Panc1 (cell line): ENCODE measurements around the gene GNG4. TPM values are rescaled to one million over a fixed set of nuclear protein-coding genes. Genes with fewer than 3 reads are reported as not detected.

Experiments used
- ATAC-seq: fragments of 200-7000 bp; cut with Tn5 transposase; 2 replicates; pipeline ENCODE4 v1.9.1; 2020; ENCODE audit warnings: mild to moderate bottlenecking, moderate library complexity
- BruUV-seq: library from RNA; stranded (reverse); fragments of 400-500 nt; replicated peaks from 2 replicates; lab custom pipeline; 2021; lab: Mats Ljungman, UMichigan
- CTCF ChIA-PET: fragments of 300-600 bp; sonication (Branson Sonifier 250); formaldehyde crosslinking; loops from one replicate; lab custom pipeline; 2022; ENCODE audit warnings: antibody characterized with exemption; lab: Charles Lee
- POLR2A ChIA-PET: fragments of 300-600 bp; sonication (Branson Sonifier 250); formaldehyde crosslinking; loops from one replicate; lab custom pipeline; 2022; ENCODE audit warnings: antibody characterized with exemption; lab: Charles Lee
- DNase-seq: peaks from one replicate; pipeline ENCODE4 v3.0.0-alpha.2; 2010; ENCODE audit warnings: low read depth, low spot score
- H3K27ac ChIP-seq: 2 replicates; pipeline ENCODE4 v1.5.1; 2011; ENCODE audit warnings: mild to moderate bottlenecking, low read length, inconsistent platforms
- H3K27me3 ChIP-seq: fragments of 200-500 bp; sonication (Bioruptor generic); 2 replicates; pipeline ENCODE4 v1.6.0; 2014; ENCODE audit warnings: low read length, inconsistent platforms; ENCODE audit not compliant: control insufficient read depth, insufficient read depth
- H3K36me3 ChIP-seq: fragments of 200-500 bp; sonication (Bioruptor generic); 2 replicates; pipeline ENCODE4 v1.5.1; 2014; ENCODE audit warnings: inconsistent platforms, mild to moderate bottlenecking, low read length, moderate library complexity; ENCODE audit not compliant: control insufficient read depth, insufficient read depth
- H3K4me1 ChIP-seq: 2 replicates; pipeline ENCODE4 v1.5.1; 2011; ENCODE audit warnings: inconsistent platforms, mild to moderate bottlenecking, low read length, moderate library complexity; ENCODE audit not compliant: control insufficient read depth, insufficient read depth
- H3K4me3 ChIP-seq, 2 experiments: 2 replicates each; pipeline ENCODE4 v1.5.1; 2011 to 2012; ENCODE audit warnings: low read depth in 2 of 2, low read length in 2 of 2, mild to moderate bottlenecking in 2 of 2, inconsistent platforms in 1 of 2, moderate library complexity in 1 of 2
- H3K9me3 ChIP-seq: fragments of 200-500 bp; sonication (Bioruptor generic); 2 replicates; pipeline ENCODE4 v1.5.1; 2014; ENCODE audit warnings: low read depth, mild to moderate bottlenecking, inconsistent platforms, low read length, moderate library complexity; ENCODE audit not compliant: control insufficient read depth, insufficient read depth
- POLR2AphosphoS5 ChIP-seq: IDR thresholded peaks from 2 replicates; pipeline ENCODE4 v1.6.1; 2012; ENCODE audit warnings: mild to moderate bottlenecking, low read depth, low read length, moderate library complexity
- SIN3A ChIP-seq: IDR thresholded peaks from 2 replicates; pipeline ENCODE4 v1.6.1; 2012; ENCODE audit warnings: low read depth, mild to moderate bottlenecking, low read length, moderate library complexity, borderline replicate concordance; ENCODE audit not compliant: insufficient read depth
- TCF7L2 ChIP-seq: IDR thresholded peaks from 2 replicates; pipeline ENCODE4 v1.6.1; 2011; ENCODE audit warnings: mild to moderate bottlenecking, low read depth, low read length, inconsistent platforms
- in situ Hi-C: cut with HindIII; loops from 2 replicates; pipeline ENCODE4 v1.10.0; 2016; ENCODE audit warnings: low sequenced_read_pairs, low pct_unique_long_range_greater_than_20kb
- intact Hi-C: fragments of 100-400 bp; cut with micrococcal nuclease; formaldehyde crosslinking; loops from one replicate; pipeline ENCODE4 v1.10.0; 2022; ENCODE audit not compliant: unreplicated experiment
- total RNA-seq: library from RNA; stranded (reverse); gene quantifications from one replicate; pipeline ENCODE4 v1.2.1, GENCODE V29; 2021; ENCODE audit not compliant: unreplicated experiment
- TF ChIP-seq, protein P1 (sequence below), 2 experiments: IDR thresholded peaks; 2 replicates each; pipeline ENCODE4 v1.6.1; 2011 to 2012; ENCODE audit warnings: low read depth in 2 of 2, control low read depth in 1 of 2, low read length in 1 of 2, mild to moderate bottlenecking in 1 of 2, moderate library complexity in 1 of 2; ENCODE audit not compliant: insufficient read depth in 1 of 2
- TF ChIP-seq, protein P2 (sequence below): fragments of 450-650 bp; IDR thresholded peaks from 2 replicates; pipeline ENCODE4 v1.5.1; 2017; ENCODE audit warnings: mild to moderate bottlenecking

The GNG4 gene
- total RNA-seq, 1 experiment from 2014 or later = 1.1 TPM

DNA sequence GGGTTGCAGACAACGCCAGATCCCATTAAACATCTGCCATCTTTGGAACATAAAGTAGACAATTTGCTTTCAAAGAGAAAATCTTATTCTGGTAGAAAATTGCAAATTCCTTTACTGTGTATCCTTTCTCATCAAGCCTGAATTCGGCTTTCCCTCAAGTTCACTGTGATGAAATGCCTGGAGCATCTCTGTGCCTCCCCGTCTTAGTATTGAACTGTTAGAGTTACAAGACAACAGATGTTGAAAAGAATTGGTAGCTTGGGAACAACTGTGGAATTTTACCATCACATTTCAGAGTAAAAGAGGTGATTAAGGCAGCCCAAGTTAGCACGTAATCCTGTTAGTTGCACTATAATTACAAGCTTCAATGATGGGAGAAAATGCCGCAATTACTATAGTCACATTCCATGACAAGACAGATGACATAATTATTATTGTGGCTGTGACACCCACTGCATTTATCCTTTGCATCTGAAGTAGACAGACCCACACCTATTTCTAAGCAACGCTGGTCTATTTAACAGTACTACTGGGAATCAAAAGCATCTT, 90.9 kb downstream of the GNG4 start:
- ChIA-PET POLR2A (no interaction called here), CTCF (no interaction called here)
- Histone ChIP-seq H3K4me1 (no peaks in the 10 kb centered on the region), H3K27me3 (no peaks in the 10 kb centered on the region), H3K36me3 (no peaks in the 10 kb centered on the region), H3K4me3 (no peak overlapping the region), H3K27ac (no peak overlapping the region), H3K9me3 (no peaks in the 10 kb centered on the region)
- in situ Hi-C loops (no loop called here), intact Hi-C loops (no loop called here)
- ATAC-seq = no peak
- no TSS peak for BruUV-seq
- DNase-seq = no peak
- TF ChIP-seq, protein P1, sequence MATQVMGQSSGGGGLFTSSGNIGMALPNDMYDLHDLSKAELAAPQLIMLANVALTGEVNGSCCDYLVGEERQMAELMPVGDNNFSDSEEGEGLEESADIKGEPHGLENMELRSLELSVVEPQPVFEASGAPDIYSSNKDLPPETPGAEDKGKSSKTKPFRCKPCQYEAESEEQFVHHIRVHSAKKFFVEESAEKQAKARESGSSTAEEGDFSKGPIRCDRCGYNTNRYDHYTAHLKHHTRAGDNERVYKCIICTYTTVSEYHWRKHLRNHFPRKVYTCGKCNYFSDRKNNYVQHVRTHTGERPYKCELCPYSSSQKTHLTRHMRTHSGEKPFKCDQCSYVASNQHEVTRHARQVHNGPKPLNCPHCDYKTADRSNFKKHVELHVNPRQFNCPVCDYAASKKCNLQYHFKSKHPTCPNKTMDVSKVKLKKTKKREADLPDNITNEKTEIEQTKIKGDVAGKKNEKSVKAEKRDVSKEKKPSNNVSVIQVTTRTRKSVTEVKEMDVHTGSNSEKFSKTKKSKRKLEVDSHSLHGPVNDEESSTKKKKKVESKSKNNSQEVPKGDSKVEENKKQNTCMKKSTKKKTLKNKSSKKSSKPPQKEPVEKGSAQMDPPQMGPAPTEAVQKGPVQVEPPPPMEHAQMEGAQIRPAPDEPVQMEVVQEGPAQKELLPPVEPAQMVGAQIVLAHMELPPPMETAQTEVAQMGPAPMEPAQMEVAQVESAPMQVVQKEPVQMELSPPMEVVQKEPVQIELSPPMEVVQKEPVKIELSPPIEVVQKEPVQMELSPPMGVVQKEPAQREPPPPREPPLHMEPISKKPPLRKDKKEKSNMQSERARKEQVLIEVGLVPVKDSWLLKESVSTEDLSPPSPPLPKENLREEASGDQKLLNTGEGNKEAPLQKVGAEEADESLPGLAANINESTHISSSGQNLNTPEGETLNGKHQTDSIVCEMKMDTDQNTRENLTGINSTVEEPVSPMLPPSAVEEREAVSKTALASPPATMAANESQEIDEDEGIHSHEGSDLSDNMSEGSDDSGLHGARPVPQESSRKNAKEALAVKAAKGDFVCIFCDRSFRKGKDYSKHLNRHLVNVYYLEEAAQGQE (IDR thresholded peaks at IDR 0.05; ENCODE audit: insufficient read depth in 1 of 2, low read depth in 2 of 2, low read length in 1 of 2) = no peak
- TF ChIP-seq POLR2AphosphoS5 = no peak
- TF ChIP-seq SIN3A = no peak
- TF ChIP-seq TCF7L2 = no peak

DNA sequence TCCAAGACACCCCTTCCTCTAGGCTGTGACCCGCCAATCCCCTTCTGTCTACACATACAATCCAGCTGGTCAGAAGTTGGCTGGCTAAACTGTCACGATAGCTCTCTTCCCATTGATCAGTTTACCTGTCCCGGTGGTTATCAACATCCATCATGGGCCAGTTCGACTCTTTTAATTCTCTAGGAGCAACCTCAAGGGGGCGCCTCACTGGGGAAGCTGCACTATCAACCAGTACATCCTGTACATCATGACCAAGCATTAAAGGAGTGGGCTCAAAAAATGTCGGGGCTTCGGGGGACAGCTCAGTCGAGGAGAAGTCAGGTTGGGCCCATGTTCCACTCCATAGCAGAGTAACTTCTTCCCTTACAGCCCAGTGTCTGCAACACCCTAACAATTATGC, 92.1 kb downstream of the GNG4 start:
- H3K27ac ChIP-seq = no peak overlapping the region
- ChIA-PET CTCF (interaction anchor here (1.0 kb wide), 1 partner anchor 88 kb away, joined by 3 read pairs; no protein-coding TSS in a partner anchor), POLR2A (no interaction called here)
- no peaks in the 10 kb centered on the region for H3K4me1 ChIP-seq
- H3K36me3 ChIP-seq = no peaks in the 10 kb centered on the region
- ATAC-seq = no peak
- intact Hi-C loops (no loop called here), in situ Hi-C loops (no loop called here)
- H3K4me3 ChIP-seq = no peak overlapping the region
- BruUV-seq = no TSS peak
- TF ChIP-seq, protein P2, sequence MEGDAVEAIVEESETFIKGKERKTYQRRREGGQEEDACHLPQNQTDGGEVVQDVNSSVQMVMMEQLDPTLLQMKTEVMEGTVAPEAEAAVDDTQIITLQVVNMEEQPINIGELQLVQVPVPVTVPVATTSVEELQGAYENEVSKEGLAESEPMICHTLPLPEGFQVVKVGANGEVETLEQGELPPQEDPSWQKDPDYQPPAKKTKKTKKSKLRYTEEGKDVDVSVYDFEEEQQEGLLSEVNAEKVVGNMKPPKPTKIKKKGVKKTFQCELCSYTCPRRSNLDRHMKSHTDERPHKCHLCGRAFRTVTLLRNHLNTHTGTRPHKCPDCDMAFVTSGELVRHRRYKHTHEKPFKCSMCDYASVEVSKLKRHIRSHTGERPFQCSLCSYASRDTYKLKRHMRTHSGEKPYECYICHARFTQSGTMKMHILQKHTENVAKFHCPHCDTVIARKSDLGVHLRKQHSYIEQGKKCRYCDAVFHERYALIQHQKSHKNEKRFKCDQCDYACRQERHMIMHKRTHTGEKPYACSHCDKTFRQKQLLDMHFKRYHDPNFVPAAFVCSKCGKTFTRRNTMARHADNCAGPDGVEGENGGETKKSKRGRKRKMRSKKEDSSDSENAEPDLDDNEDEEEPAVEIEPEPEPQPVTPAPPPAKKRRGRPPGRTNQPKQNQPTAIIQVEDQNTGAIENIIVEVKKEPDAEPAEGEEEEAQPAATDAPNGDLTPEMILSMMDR = peak; percentile 44
- TF ChIP-seq, protein P1 (IDR thresholded peaks at IDR 0.05; ENCODE audit: insufficient read depth in 1 of 2, low read depth in 2 of 2, low read length in 1 of 2) = no peak
- TF ChIP-seq POLR2AphosphoS5 = no peak
- no peak for DNase-seq
- no peaks in the 10 kb centered on the region for H3K27me3 ChIP-seq
- no peaks in the 10 kb centered on the region for H3K9me3 ChIP-seq
